Measurements from ENCODE around the gene SLCO4C1.
A peak's percentile ranks its signal among the peaks of the same experiment; 100 is the strongest.
"Not testable (repeated sequence)": the region's sequence is repeated elsewhere in the genome, so short reads cannot be mapped to it uniquely, and the experiment has no call there.

The SLCO4C1 gene

GRCh38 chr5:102296178-102296817, at the start of gene SLCO4C1:
Gene SLCO4C1 (minus strand): TSS chr5:102296284. CDS start chr5:102296262, 22 bp downstream.
- DNase-seq (ENCODE audit: low read depth): peak; percentile 13

- DNase-seq (ENCODE audit: low read depth): peak; percentile 41
Measured at GRCh38 chr5:102341681-102342288, 45.7 kb upstream of the SLCO4C1 start.

- DNase-seq (ENCODE audit: low read depth): no peak
Measured at GRCh38 chr5:102324714-102325113, 28.6 kb upstream of the SLCO4C1 start.

- not testable (repeated sequence) for DNase-seq (ENCODE audit: low read depth)
Measured at GRCh38 chr5:102318801-102319200, 22.7 kb upstream of the SLCO4C1 start.

GRCh38 chr5:102314328-102314727, 18.2 kb upstream of the SLCO4C1 start:
- DNase-seq (ENCODE audit: low read depth): no peak

GRCh38 chr5:102313912-102314311, 17.8 kb upstream of the SLCO4C1 start:
- no peak for DNase-seq (ENCODE audit: low read depth)

GRCh38 chr5:102312586-102313370, 16.7 kb upstream of the SLCO4C1 start:
- peak; percentile 82 for DNase-seq (ENCODE audit: low read depth)

GRCh38 chr5:102309586-102309985, 13.5 kb upstream of the SLCO4C1 start:
- no peak for DNase-seq (ENCODE audit: low read depth)

- no peak for DNase-seq (ENCODE audit: low read depth)
Measured at GRCh38 chr5:102307232-102307631, 11.1 kb upstream of the SLCO4C1 start.

- DNase-seq (ENCODE audit: low read depth): no peak
Measured at GRCh38 chr5:102306121-102306520, 10.0 kb upstream of the SLCO4C1 start.

- DNase-seq (ENCODE audit: low read depth): no peak
Measured at GRCh38 chr5:102295534-102296177, 428 bp downstream of the SLCO4C1 start.

- DNase-seq (ENCODE audit: low read depth): no peak
Measured at GRCh38 chr5:102294886-102295395, 1.1 kb downstream of the SLCO4C1 start.

- DNase-seq (ENCODE audit: low read depth): no peak
Measured at GRCh38 chr5:102290004-102290403, 6.1 kb downstream of the SLCO4C1 start.

- DNase-seq (ENCODE audit: low read depth): no peak
Measured at GRCh38 chr5:102289251-102289899, 6.7 kb downstream of the SLCO4C1 start.

GRCh38 chr5:102288630-102289029, 7.5 kb downstream of the SLCO4C1 start:
- DNase-seq (ENCODE audit: low read depth): no peak

- no peak for DNase-seq (ENCODE audit: low read depth)
Measured at GRCh38 chr5:102286476-102286875, 9.6 kb downstream of the SLCO4C1 start.

GRCh38 chr5:102283102-102283797, 12.8 kb downstream of the SLCO4C1 start:
- DNase-seq (ENCODE audit: low read depth): no peak

GRCh38 chr5:102279711-102280110, 16.4 kb downstream of the SLCO4C1 start:
- no peak for DNase-seq (ENCODE audit: low read depth)

- no peak for DNase-seq (ENCODE audit: low read depth)
Measured at GRCh38 chr5:102278231-102278630, 17.9 kb downstream of the SLCO4C1 start.

- DNase-seq (ENCODE audit: low read depth): no peak
Measured at GRCh38 chr5:102277144-102277543, 18.9 kb downstream of the SLCO4C1 start.

- DNase-seq (ENCODE audit: low read depth): no peak
Measured at GRCh38 chr5:102271759-102272158, 24.3 kb downstream of the SLCO4C1 start.

All from HS-5 (cell line).